HUES64 (cell line): ENCODE data around the gene TRPM5.

ENCODE experiments used
- H3K27ac ChIP-seq: 2 replicates; pipeline ENCODE4 v1.7.0; 2013; ENCODE audit warnings: low read depth, low read length, inconsistent platforms
- H3K27me3 ChIP-seq: 2 replicates; pipeline ENCODE4 v1.6.1; 2013; ENCODE audit warnings: mild to moderate bottlenecking, low read length; ENCODE audit not compliant: insufficient read depth
- H3K36me3 ChIP-seq: 2 replicates; pipeline ENCODE4 v1.6.1; 2013; ENCODE audit warnings: mild to moderate bottlenecking, low read length; ENCODE audit not compliant: insufficient read depth
- H3K4me1 ChIP-seq: 2 replicates; pipeline ENCODE4 v1.6.1; 2013; ENCODE audit warnings: mild to moderate bottlenecking, low read length, moderate library complexity; ENCODE audit not compliant: insufficient read depth
- H3K4me3 ChIP-seq: 2 replicates; pipeline ENCODE4 v1.5.1; 2013; ENCODE audit warnings: mild to moderate bottlenecking, low read length, moderate library complexity
- H3K9ac ChIP-seq: 2 replicates; pipeline ENCODE4 v1.6.1; 2013; ENCODE audit warnings: mild to moderate bottlenecking, low read depth, low read length
- H3K9me3 ChIP-seq: 2 replicates; pipeline ENCODE4 v1.6.1; 2013; ENCODE audit warnings: low read depth, low read length; ENCODE audit not compliant: insufficient read depth
- WGBS: fragments of 150-250, 120-280 bp; methylation state at CpG from one replicate; pipeline ENCODE4 v1.1.7; 2013; ENCODE audit warnings: missing lambda C conversion rate; 5-methylcytosine and 5-hydroxymethylcytosine counted together

Gene TRPM5

DNA sequence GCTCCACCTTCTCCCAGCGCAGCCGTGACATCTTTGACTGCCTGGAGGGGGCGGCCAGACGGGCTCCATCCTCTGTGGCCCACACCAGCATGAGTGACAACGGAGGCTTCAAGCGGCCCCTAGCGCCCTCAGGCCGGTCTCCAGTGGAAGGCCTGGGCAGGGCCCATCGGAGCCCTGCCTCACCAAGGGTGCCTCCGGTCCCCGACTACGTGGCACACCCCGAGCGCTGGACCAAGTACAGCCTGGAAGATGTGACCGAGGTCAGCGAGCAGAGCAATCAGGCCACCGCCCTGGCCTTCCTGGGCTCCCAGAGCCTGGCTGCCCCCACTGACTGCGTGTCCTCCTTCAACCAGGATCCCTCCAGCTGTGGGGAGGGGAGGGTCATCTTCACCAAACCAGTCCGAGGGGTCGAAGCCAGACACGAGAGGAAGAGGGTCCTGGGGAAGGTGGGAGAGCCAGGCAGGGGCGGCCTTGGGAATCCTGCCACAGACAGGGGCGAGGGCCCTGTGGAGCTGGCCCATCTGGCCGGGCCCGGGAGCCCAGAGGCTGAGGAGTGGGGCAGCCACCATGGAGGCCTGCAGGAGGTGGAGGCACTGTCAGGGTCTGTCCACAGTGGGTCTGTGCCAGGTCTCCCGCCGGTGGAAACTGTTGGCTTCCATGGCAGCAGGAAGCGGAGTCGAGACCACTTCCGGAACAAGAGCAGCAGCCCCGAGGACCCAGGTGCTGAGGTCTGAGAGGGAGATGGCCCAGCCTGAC is 41.2 kb downstream of the TRPM5 start:
- Histone ChIP-seq H3K9ac (no peak overlapping the region), H3K36me3 (peaks cover 24% of the 10 kb centered on the region)

DNA sequence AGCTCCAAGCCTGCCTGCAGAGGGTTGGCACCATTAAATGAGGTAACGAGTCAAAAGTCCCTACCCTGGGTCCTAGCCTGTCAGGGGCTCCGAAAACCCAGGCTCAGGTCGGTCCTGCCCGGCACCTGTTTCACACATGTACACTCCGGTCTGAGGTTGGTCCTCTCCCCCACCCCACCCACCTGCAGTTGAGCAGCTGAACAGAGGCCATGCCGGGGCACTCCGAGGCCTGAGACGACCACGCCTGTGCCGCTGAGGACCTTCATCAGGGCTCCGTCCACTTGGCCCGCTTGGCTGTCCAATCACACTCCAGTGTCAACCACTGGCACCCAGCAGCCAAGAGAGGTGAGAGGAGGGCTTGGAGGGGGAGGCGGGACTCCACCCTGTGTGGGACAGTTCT is 42.2 kb downstream of the TRPM5 start:
- 96% methylated on average over 13 of the region's 13 CpGs for WGBS
- H3K27me3 ChIP-seq = no peaks in the 10 kb centered on the region
- H3K36me3 ChIP-seq = peaks cover 33% of the 10 kb centered on the region
- no peaks in the 10 kb centered on the region for H3K9me3 ChIP-seq
- H3K9ac ChIP-seq = 0 out of 2 replicates have a peak overlapping the region, but pooled peaks have one; percentile 90
- H3K4me3 ChIP-seq = no peak overlapping the region
- peaks cover 9% of the 10 kb centered on the region; the same call in 1 of the 2 replicates for H3K4me1 ChIP-seq
- H3K27ac ChIP-seq = no peak overlapping the region

More for the DNA sequence above, 41.2 kb downstream of the TRPM5 start:
- Histone ChIP-seq H3K9me3 (no peaks in the 10 kb centered on the region), H3K27ac (no peak overlapping the region), H3K27me3 (no peaks in the 10 kb centered on the region), H3K4me1 (peaks cover 9% of the 10 kb centered on the region; the same call in 1 of the 2 replicates), H3K4me3 (no peak overlapping the region)
- WGBS = 94% methylated on average over 31 of the region's 31 CpGs

DNA sequence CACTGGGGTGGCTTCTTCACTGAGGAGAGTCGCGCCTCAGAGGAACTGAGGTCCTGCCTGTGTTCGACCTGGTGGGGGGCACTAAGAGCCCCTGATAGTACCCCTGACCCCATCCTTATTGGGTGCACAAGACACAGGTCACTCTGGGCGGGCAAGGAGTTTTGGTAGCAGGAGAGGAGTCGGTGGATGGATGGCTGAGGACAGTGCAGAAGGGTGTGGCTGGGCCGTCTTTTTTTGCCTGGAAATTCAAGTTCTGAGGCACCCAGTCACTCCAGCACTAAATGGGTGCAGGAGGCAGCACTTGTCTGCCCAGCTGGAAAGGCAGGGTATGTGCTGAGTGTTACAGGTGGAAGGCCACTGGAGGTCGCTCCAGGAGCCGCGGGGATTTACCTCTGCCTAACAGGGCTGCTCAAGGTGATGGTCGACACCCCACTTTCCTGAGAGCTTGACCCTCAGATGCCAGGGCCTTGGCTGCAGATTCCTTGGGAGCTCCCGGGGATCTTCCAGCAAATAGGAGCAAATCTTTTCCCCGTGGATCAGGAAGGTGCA is 42.8 kb downstream of the TRPM5 start:
- peak overlapping the region; percentile 100 for H3K4me3 ChIP-seq
- no peak overlapping the region; the same call in 1 of the 2 replicates for H3K27ac ChIP-seq
- peak overlapping the region; percentile 90 for H3K9ac ChIP-seq
- peaks cover 39% of the 10 kb centered on the region for H3K36me3 ChIP-seq
- H3K27me3 ChIP-seq = no peaks in the 10 kb centered on the region
- H3K9me3 ChIP-seq = no peaks in the 10 kb centered on the region
- peaks cover 9% of the 10 kb centered on the region; the same call in 1 of the 2 replicates for H3K4me1 ChIP-seq
- whole genome bisulfite sequencing = 57% methylated on average over 12 of the region's 12 CpGs

DNA sequence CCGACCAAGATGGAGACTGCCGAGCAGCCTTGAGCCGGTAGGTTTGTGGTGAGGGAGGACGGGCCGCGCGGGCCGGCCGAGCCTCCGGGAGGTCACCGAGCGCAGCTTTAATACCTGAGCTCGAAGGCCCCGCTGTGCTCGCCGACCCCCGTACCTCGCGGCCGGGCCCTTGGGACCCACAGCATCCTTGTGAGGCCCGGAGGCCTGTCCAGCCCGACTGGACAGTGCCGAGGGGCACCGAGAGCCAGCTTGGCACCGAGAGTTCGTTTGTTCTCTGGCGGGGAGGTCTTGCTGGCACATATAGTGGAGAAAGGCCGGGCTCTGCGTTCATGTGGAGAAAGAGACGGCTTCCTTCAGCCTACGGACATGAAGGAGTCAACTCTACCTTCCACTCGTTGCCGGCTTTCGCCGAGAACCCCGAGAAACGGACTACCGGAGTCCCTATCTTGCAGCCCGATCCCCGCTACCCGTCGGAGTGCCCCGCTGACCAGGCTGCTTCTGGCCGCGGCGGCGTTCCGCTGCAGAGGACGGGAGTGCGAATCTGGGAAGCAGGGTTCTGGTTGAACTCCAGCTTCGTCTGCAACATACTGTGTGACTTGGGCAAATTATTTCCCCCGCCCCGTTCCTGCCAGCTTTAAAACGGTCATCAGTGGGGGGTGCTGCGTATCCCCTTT is 43.4 kb downstream of the TRPM5 start:
- Histone ChIP-seq H3K36me3 (peaks cover 45% of the 10 kb centered on the region), H3K27me3 (no peaks in the 10 kb centered on the region), H3K9ac (peak overlapping the region; percentile 90), H3K9me3 (no peaks in the 10 kb centered on the region), H3K4me3 (peak overlapping the region; percentile 100), H3K27ac (peak overlapping the region; percentile 58), H3K4me1 (peaks cover 9% of the 10 kb centered on the region; the same call in 1 of the 2 replicates)
- WGBS = 1% methylated on average over 55 of the region's 55 CpGs

DNA sequence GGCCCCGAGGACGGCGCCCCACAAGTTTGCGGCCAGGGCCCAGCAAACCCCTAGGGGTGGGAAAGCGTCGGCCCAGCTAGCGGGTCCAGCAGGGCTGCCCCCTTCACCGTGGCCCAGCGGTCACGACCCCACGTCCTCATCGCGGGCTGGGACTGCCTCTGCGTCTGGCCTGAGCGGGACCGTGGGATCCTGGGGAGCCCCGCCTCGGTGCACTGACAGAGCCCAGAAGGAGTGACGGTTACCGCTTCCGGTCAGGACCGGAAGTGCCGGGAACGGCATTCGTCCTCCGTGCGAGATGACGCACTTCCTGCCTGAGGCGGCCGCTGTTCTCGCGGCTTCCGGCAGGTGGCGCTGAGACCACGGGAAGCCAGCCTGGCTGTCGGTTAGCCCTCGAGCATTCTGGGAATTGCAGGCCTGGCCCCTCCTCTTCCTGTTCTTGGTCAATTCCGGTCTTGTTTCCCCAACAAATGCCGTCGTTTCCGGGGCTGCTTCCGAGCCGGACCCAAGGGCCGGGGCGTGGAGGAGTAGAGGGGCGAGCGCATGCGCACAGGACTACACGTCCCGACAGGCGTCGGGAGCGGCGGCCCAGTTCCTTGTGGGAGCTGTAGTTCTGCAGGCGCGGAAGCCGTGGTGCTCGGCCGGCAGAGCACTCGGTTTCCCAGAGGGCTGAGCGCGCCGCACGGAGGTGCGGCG is 44.1 kb downstream of the TRPM5 start, which contains the start of gene TSSC4:
Gene TSSC4 (plus strand): TSS at position 682 of the 693 bp plus-strand sequence. CDS start 1,884 bp downstream, outside the sequence.
- Histone ChIP-seq H3K9me3 (no peaks in the 10 kb centered on the region), H3K27me3 (no peaks in the 10 kb centered on the region), H3K36me3 (peaks cover 51% of the 10 kb centered on the region), H3K27ac (peak within 1 kb of the TSS; percentile 93), H3K4me3 (peak within 1 kb of the TSS; percentile 100), H3K9ac (peak within 1 kb of the TSS; percentile 90), H3K4me1 (peaks cover 9% of the 10 kb centered on the region; the same call in 1 of the 2 replicates)
- 5% methylated on average over 66 of the region's 66 CpGs for WGBS

DNA sequence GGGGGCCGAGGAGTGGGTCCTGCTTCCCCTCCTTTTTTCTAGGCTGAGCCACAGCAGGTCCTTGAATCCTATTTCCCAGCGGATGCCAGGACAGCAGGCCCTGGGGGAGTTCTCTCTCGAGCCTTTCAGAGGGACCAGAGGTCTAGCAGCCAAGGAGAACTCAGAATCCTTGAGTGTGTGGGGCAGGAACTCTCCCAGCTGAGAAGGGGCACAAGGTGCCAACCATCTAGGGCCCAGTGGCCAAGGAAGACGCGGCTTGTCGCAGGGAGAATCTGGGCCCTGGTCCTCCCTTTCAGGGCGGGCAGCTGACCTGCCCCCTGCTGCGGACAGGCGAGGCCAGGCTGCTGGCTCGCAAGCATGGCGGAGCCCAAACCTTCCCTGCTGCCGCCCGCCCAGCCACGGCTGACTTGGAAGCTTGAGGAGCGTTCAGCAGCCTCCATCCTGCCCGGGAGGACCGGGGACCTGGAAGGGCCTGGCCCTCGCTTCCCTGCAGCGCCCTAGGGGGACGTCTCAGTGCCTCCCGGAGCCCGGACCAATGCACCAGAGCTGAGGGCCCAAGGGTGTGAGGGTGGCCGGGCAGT is 44.7 kb downstream of the TRPM5 start:
- Histone ChIP-seq H3K9ac (peak overlapping the region; percentile 77), H3K4me1 (peaks cover 9% of the 10 kb centered on the region; the same call in 1 of the 2 replicates), H3K4me3 (peak overlapping the region; percentile 100), H3K9me3 (no peaks in the 10 kb centered on the region), H3K27me3 (no peaks in the 10 kb centered on the region), H3K27ac (peak overlapping the region; percentile 93), H3K36me3 (peaks cover 52% of the 10 kb centered on the region)
- 56% methylated on average over 23 of the region's 23 CpGs for WGBS

DNA sequence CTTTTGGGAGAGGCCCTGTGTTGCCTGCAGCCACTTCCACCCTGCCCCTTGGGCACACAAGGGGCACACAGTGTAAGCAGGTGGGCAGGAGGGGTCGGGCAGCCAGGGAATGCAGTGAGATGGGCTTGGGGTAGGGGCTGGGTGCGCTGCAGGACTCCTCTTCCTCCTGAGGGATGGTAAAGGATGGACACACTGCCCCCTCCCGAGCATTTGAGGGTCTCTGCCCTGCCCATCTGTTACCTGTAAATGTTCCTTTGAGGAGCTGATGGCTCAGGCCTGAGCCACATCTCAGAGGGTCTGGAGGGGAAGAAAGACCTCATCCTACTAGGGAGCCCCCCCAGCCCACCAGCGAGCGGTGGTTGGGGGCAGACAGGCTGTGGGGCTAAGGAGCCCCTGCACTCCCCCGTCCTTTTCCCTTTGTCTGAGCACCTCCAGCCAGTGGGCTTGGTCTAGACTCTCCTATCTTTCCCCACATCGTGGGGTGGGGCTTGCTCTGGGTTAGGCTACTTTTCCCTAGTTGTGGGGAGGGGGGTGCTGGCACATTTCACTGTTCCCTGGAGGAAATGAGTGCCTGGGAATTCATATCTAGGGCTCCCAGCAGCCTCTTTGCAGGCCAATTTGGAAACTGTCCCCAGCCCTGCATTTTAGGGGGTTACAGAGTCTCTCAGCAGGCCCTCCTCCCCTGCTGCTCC is 45.5 kb downstream of the TRPM5 start:
- Histone ChIP-seq H3K4me3 (no peak overlapping the region), H3K36me3 (peaks cover 55% of the 10 kb centered on the region), H3K4me1 (peaks cover 9% of the 10 kb centered on the region; the same call in 1 of the 2 replicates), H3K27me3 (no peaks in the 10 kb centered on the region), H3K9me3 (no peaks in the 10 kb centered on the region), H3K9ac (peak overlapping the region; percentile 77; the same call in 1 of the 2 replicates), H3K27ac (peak overlapping the region; percentile 93; the same call in 1 of the 2 replicates)
- WGBS = 83% methylated on average over 6 of the region's 7 CpGs

DNA sequence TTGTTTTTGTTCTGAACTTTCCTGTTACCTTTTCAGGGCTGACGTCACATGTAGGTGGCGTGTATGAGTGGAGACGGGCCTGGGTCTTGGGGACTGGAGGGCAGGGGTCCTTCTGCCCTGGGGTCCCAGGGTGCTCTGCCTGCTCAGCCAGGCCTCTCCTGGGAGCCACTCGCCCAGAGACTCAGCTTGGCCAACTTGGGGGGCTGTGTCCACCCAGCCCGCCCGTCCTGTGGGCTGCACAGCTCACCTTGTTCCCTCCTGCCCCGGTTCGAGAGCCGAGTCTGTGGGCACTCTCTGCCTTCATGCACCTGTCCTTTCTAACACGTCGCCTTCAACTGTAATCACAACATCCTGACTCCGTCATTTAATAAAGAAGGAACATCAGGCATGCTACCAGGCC is 47.3 kb downstream of the TRPM5 start:
- Histone ChIP-seq H3K4me3 (no peak overlapping the region), H3K36me3 (peaks cover 38% of the 10 kb centered on the region), H3K9me3 (no peaks in the 10 kb centered on the region), H3K4me1 (peaks cover 9% of the 10 kb centered on the region; the same call in 1 of the 2 replicates), H3K9ac (no peak overlapping the region), H3K27ac (no peak overlapping the region), H3K27me3 (no peaks in the 10 kb centered on the region)
- 87% methylated on average over 12 of the region's 12 CpGs for WGBS

DNA sequence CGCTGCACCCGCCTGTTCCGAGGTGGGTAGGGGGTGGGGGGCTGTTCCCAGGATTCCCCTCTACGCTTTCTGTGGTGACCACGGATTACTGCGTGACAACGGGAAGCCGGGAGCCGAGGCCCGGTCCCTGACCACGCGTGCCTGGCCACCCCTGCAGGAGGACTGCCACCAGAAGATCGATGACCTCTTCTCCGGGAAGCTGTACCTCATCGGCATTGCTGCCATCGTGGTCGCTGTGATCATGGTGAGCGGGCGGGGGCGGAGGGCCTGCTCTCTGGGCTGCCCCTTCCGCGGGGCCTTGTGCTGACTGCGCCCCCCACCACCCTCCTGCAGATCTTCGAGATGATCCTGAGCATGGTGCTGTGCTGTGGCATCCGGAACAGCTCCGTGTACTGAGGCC is 47.8 kb downstream of the TRPM5 start:
- H3K36me3 ChIP-seq = peaks cover 43% of the 10 kb centered on the region
- peaks cover 5% of the 10 kb centered on the region; the same call in 1 of the 2 replicates for H3K4me1 ChIP-seq
- no peaks in the 10 kb centered on the region for H3K9me3 ChIP-seq
- no peak overlapping the region for H3K9ac ChIP-seq
- H3K4me3 ChIP-seq = no peak overlapping the region
- no peak overlapping the region for H3K27ac ChIP-seq
- no peaks in the 10 kb centered on the region for H3K27me3 ChIP-seq
- WGBS = 95% methylated on average over 26 of the region's 26 CpGs

DNA sequence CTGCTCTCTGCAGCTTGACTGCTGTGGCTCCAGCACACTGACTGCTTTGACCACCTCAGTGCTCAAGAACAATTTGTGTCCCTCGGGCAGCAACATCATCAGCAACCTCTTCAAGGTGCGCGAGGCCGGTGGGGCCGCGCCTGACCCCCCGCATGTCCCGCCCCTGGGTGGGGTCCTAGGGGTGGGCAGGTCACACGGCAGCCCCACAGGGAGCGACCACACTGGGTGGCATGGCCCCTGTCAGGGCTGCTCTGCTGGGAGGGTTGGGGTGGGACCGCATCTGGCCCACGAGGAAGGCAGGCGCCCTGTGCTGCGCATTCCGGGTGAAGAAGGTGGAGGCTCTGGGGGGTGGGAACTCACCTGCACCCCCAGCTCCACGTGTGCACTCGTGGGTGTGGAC is 48.5 kb downstream of the TRPM5 start:
- no peaks in the 10 kb centered on the region for H3K9me3 ChIP-seq
- peaks cover 5% of the 10 kb centered on the region; the same call in 1 of the 2 replicates for H3K4me1 ChIP-seq
- no peak overlapping the region for H3K4me3 ChIP-seq
- no peak overlapping the region for H3K27ac ChIP-seq
- H3K27me3 ChIP-seq = no peaks in the 10 kb centered on the region
- 95% methylated on average over 17 of the region's 17 CpGs for WGBS
- H3K9ac ChIP-seq = no peak overlapping the region
- H3K36me3 ChIP-seq = peaks cover 43% of the 10 kb centered on the region
